Suprapubic skin (tissue), 4 donors: ENCODE data around the gene ERCC2.

ENCODE experiments used
- POLR2A ChIP-seq, 2 donors: fragments of 450-650 bp; IDR thresholded peaks; one replicate each; pipeline ENCODE4 v1.6.1; 2017; ENCODE audit warnings: antibody characterized with exemption in 2 of 2, mild to moderate bottlenecking in 2 of 2, moderate library complexity in 2 of 2
- POLR2AphosphoS5 ChIP-seq, 3 donors: sonication (generic); formaldehyde crosslinking; IDR thresholded peaks; one replicate each; pipeline ENCODE4 v1.6.1; 2017; ENCODE audit warnings: antibody characterized with exemption in 3 of 3
- TF ChIP-seq, protein P1 (sequence below), 2 donors: fragments of 200-600 bp in 1 of 2; fragments of 450-650 bp in 1 of 2; sonication (generic) in 1 of 2; IDR thresholded peaks; one replicate each; pipeline ENCODE4 v1.5.1; 2016 to 2019; ENCODE audit warnings: antibody characterized with exemption in 2 of 2, mild to moderate bottlenecking in 1 of 2, moderate library complexity in 1 of 2

DNA sequence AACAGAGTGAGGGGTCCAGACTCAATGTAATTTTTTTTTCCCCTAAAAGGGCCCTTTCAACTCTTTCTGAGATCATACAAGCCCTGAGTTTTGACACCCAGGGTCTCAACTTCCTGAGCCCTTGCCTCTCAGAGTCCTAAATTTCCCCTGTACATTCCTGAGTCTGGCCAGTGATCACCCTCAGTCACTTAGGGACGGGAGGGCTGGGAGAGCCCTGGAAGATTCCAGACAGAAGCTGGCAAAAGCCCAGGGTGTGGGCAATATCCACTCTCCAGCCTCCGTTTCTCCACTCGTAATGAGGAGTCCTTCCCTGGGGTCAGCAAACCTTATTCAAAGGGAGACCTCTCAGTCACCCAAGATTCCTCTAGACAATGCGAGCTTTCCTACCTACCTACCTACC, 32.9 kb upstream of the ERCC2 start:
- TF ChIP-seq, protein P1, sequence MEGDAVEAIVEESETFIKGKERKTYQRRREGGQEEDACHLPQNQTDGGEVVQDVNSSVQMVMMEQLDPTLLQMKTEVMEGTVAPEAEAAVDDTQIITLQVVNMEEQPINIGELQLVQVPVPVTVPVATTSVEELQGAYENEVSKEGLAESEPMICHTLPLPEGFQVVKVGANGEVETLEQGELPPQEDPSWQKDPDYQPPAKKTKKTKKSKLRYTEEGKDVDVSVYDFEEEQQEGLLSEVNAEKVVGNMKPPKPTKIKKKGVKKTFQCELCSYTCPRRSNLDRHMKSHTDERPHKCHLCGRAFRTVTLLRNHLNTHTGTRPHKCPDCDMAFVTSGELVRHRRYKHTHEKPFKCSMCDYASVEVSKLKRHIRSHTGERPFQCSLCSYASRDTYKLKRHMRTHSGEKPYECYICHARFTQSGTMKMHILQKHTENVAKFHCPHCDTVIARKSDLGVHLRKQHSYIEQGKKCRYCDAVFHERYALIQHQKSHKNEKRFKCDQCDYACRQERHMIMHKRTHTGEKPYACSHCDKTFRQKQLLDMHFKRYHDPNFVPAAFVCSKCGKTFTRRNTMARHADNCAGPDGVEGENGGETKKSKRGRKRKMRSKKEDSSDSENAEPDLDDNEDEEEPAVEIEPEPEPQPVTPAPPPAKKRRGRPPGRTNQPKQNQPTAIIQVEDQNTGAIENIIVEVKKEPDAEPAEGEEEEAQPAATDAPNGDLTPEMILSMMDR (IDR thresholded peaks at IDR 0.05) = no peak
- TF ChIP-seq POLR2A (IDR thresholded peaks at IDR 0.05) = no peak
- TF ChIP-seq POLR2AphosphoS5 (IDR thresholded peaks at IDR 0.05) = no peak
